Activated naive CD4-positive, alpha-beta T cell treated with anti-CD3 and anti-CD28 coated beads, Interleukin-2, amount 10 ng/mL, durations not matched to agents 5 hours and 36 hours (primary cell): ENCODE measurements around the gene CLEC16A. TPM values are rescaled to one million over a fixed set of nuclear protein-coding genes. Genes with fewer than 3 reads are reported as not detected.

Experiments
- total RNA-seq, 2 experiments: library from RNA; stranded (reverse); gene quantifications; one replicate each; pipeline ENCODE4 v1.2.3, GENCODE V29; 2021

CLEC16A gene
- total RNA-seq = 10 to 100 TPM; 37.5 to 42.1 TPM

GRCh38 chr16:10944249-10945064, at the start of gene CLEC16A:
CLEC16A (plus strand) TSS chr16:10944564; CDS start chr16:10944718, 154 bp downstream.

GRCh38 chr16:10942352-10943063, 1.9 kb upstream of the CLEC16A start, which contains the start of gene DEXI:
DEXI (minus strand) TSS chr16:10942468; CDS start chr16:10942005, 463 bp downstream.

Other genes starting within 250 kb of the CLEC16A start
- gene TEKT5, start 249.6 kb upstream of the CLEC16A start, total RNA-seq = not detected
- 10 to 100 TPM; 24.6 to 28.9 TPM for gene NUBP1, start 200.7 kb upstream of the CLEC16A start, total RNA-seq
- gene TVP23A, start 125.8 kb upstream of the CLEC16A start, total RNA-seq = not detected
- gene CIITA, start 67.4 kb upstream of the CLEC16A start, total RNA-seq = 10 to 100 TPM; 20.4 to 24.3 TPM
- gene DEXI, start 2.1 kb upstream of the CLEC16A start, total RNA-seq = 10 to 100 TPM; 30.5 to 32.1 TPM